H1 (cell line): ENCODE measurements around the gene KRCC1. TPM values are rescaled to one million over a fixed set of nuclear protein-coding genes. Genes with fewer than 3 reads are reported as not detected.

Source experiments
- BACH1 ChIP-seq: IDR thresholded peaks from 2 replicates; pipeline ENCODE4 v1.6.1; 2012; ENCODE audit warnings: low read length, improper control_type of control experiment
- HDAC2 ChIP-seq, 2 experiments: fragments of 300-600 bp in 1 of 2; sonication (generic) in 1 of 2; IDR thresholded peaks; 2 replicates each; pipeline ENCODE4 v1.6.1; 2011 to 2012; ENCODE audit warnings: low read depth in 2 of 2, low read length in 2 of 2, mild to moderate bottlenecking in 2 of 2, moderate library complexity in 2 of 2, borderline replicate concordance in 1 of 2, inconsistent platforms in 1 of 2
- JUN ChIP-seq: IDR thresholded peaks from 2 replicates; pipeline ENCODE4 v1.6.1; 2011; ENCODE audit warnings: low read depth, mild to moderate bottlenecking, improper control_type of control experiment, low read length
- KDM1A ChIP-seq: fragments of 200-600, 300-600 bp; sonication (generic); IDR thresholded peaks from 2 replicates; pipeline ENCODE4 v1.7.1; 2016; ENCODE audit warnings: mild to moderate bottlenecking, low read length, borderline replicate concordance
- KDM5A ChIP-seq: fragments of 200-600 bp; IDR thresholded peaks from 2 replicates; pipeline ENCODE4 v1.7.1; 2012; ENCODE audit warnings: mild to moderate bottlenecking, low read length, inconsistent platforms, mixed read lengths
- RAD21 ChIP-seq, 2 experiments: IDR thresholded peaks in 1 of 2; conservative IDR thresholded peaks in 1 of 2; 2 replicates each; pipeline ENCODE4 v1.6.1; 2011; ENCODE audit warnings: low read depth in 2 of 2, low read length in 2 of 2, improper control_type of control experiment in 1 of 2, inconsistent platforms in 1 of 2, mild to moderate bottlenecking in 1 of 2, moderate library complexity in 1 of 2
- RFX5 ChIP-seq: IDR thresholded peaks from 2 replicates; pipeline ENCODE4 v1.6.1; 2011; ENCODE audit warnings: low read depth, low read length, improper control_type of control experiment, borderline replicate concordance
- SP1 ChIP-seq: IDR thresholded peaks from 2 replicates; pipeline ENCODE4 v1.6.1; 2011; ENCODE audit warnings: low read depth, low read length
- polyA plus RNA-seq, 7 experiments: library from polyadenylated mRNA; depleted of rRNA in 3 of 7; stranded (reverse) in 5 of 7; unstranded in 2 of 7; fragments of >200 nt in 5 of 7; fragments of 200-250 nt in 2 of 7; gene quantifications; 1 replicate in 5 of 7; 2 replicates in 1 of 7; 4 replicates in 1 of 7; pipeline versions ENCODE4 v1.2.1 to v1.2.3, GENCODE V29; 2011 to 2013; ENCODE audit warnings: missing spikeins in 2 of 7, mixed read lengths in 2 of 7
- total RNA-seq: library from RNA; stranded (reverse); fragmentation: NEBNext Ultra II Directional; extraction: Animal tissue kit (Norgen Biotek cat#: 25700); gene quantifications from 2 replicates; pipeline ENCODE4 v1.2.1, GENCODE V29; 2021

KRCC1 gene
- total and polyA plus RNA-seq, 2 of the 8 experiments (the other 6 are each of a cell fraction or from before 2014, with no cell fraction given), result 5.1 to 8.5 TPM

DNA sequence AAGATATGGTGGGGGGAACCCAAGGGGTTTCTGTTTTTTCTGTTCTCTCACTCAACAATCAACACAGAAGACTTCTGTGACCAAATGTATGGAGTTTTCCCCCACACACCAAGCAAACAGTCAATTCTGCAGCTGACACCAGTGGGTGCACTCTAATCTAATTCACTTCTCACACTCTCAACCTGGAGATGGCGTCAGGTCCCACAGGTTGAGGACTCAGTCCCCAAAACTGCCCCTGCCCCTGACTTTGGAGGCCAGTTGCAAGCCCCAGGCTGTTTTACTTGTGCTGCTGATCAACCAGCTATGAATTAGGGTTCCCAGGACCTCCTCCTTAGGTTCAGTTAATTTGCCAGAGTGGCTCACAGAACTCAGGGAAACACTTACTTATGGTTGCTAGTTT is 45.4 kb downstream of the KRCC1 start (continued):
- TF ChIP-seq RAD21 (IDR thresholded peaks at IDR 0.05 in 1 of 2, conservative IDR thresholded peaks at IDR 0.05 in 1 of 2; ENCODE audit: low read depth in 2 of 2, low read length in 2 of 2), result peak; percentile 31 to 50
- no peak for TF ChIP-seq SP1
- TF ChIP-seq BACH1, result no peak
- no peak for TF ChIP-seq HDAC2 (IDR thresholded peaks at IDR 0.05; ENCODE audit: borderline replicate concordance in 1 of 2, low read depth in 2 of 2, low read length in 2 of 2)
- no peak for TF ChIP-seq KDM5A
- no peak for TF ChIP-seq JUN
- no peak for TF ChIP-seq RFX5
- no peak for TF ChIP-seq KDM1A
